Duodenal mucosa (tissue), 2 donors: ENCODE data around the gene BORCS5.

Source experiments
- H3K27ac ChIP-seq: one replicate; pipeline ENCODE4 v1.7.0; 2013; ENCODE audit warnings: low read depth, low read length
- H3K27me3 ChIP-seq, 2 donors: one replicate each; pipeline ENCODE4 v1.7.0; 2013; ENCODE audit warnings: low read length in 2 of 2, control low read depth in 1 of 2; ENCODE audit not compliant: insufficient read depth in 2 of 2, control insufficient read depth in 1 of 2
- H3K36me3 ChIP-seq, 2 donors: one replicate each; pipeline ENCODE4 v1.7.0; 2013; ENCODE audit warnings: low read length in 2 of 2, control low read depth in 1 of 2; ENCODE audit not compliant: insufficient read depth in 2 of 2, control insufficient read depth in 1 of 2
- H3K4me1 ChIP-seq, 2 donors: one replicate each; pipeline ENCODE4 v1.7.0; 2013; ENCODE audit warnings: low read length in 2 of 2, control low read depth in 1 of 2; ENCODE audit not compliant: insufficient read depth in 2 of 2, control insufficient read depth in 1 of 2
- H3K4me3 ChIP-seq, 2 donors: one replicate each; pipeline ENCODE4 v1.7.0; 2013; ENCODE audit warnings: low read length in 2 of 2, low read depth in 1 of 2
- H3K9ac ChIP-seq, 2 donors: one replicate each; pipeline ENCODE4 v1.7.0; 2013; ENCODE audit warnings: low read length in 2 of 2, low read depth in 1 of 2
- H3K9me3 ChIP-seq, 2 donors: one replicate each; pipeline ENCODE4 v1.7.0; 2013; ENCODE audit warnings: low read length in 2 of 2, control low read depth in 1 of 2; ENCODE audit not compliant: control insufficient read depth in 1 of 2

BORCS5 gene

GRCh38 chr12:12443431-12443878 is 86.6 kb downstream of the BORCS5 start:
- no peaks in the 10 kb centered on the region for H3K27me3 ChIP-seq
- H3K9ac ChIP-seq: peak overlapping the region in 1 of 2 donors; percentile 28
- no peak overlapping the region for H3K27ac ChIP-seq
- no peaks in the 10 kb centered on the region for H3K9me3 ChIP-seq
- H3K4me3 ChIP-seq: no peak overlapping the region
- H3K4me1 ChIP-seq: peaks cover 8 to 29% of the 10 kb centered on the region in 2 donors
- H3K36me3 ChIP-seq: no peaks in the 10 kb centered on the region

GRCh38 chr12:12445165-12445881 is 88.4 kb downstream of the BORCS5 start:
- H3K4me1 ChIP-seq: peaks cover 18 to 41% of the 10 kb centered on the region in 2 donors

DNA sequence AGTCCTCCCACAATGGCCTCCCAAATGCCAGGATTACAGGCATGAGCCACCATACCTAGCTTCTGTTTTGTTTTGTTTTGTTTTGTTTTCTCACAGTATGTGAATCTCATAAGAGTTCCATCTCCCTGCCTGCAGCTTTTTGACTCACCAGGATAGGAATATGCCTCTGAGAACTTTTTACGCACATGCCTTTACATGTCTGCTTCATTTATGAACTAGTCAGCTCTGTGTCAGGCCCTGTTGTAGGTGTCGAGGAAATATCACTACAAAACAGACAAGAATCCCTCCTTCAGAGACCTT is 89.0 kb downstream of the BORCS5 start:
- H3K4me1 ChIP-seq: peaks cover 19 to 44% of the 10 kb centered on the region in 2 donors
- H3K27ac ChIP-seq: no peak overlapping the region

More at GRCh38 chr12:12445165-12445881, 88.4 kb downstream of the BORCS5 start:
- Histone ChIP-seq H3K9ac (no peak overlapping the region), H3K36me3 (no peaks in the 10 kb centered on the region), H3K4me3 (no peak overlapping the region), H3K9me3 (no peaks in the 10 kb centered on the region), H3K27me3 (no peaks in the 10 kb centered on the region), H3K27ac (no peak overlapping the region)

GRCh38 chr12:12446786-12447185 is 89.9 kb downstream of the BORCS5 start:
- no peak overlapping the region for H3K27ac ChIP-seq
- H3K9ac ChIP-seq: no peak overlapping the region
- H3K36me3 ChIP-seq: no peaks in the 10 kb centered on the region
- H3K4me3 ChIP-seq: no peak overlapping the region
- H3K4me1 ChIP-seq: peaks cover 13 to 35% of the 10 kb centered on the region in 2 donors
- H3K27me3 ChIP-seq: no peaks in the 10 kb centered on the region
- no peaks in the 10 kb centered on the region for H3K9me3 ChIP-seq

More for the DNA sequence above, 89.0 kb downstream of the BORCS5 start:
- H3K27me3 ChIP-seq: no peaks in the 10 kb centered on the region
- H3K9me3 ChIP-seq: no peaks in the 10 kb centered on the region
- H3K36me3 ChIP-seq: no peaks in the 10 kb centered on the region
- H3K4me3 ChIP-seq: no peak overlapping the region
- no peak overlapping the region for H3K9ac ChIP-seq

GRCh38 chr12:12447236-12447635 is 90.4 kb downstream of the BORCS5 start:
- Histone ChIP-seq H3K27ac (no peak overlapping the region), H3K4me1 (peaks cover 13 to 35% of the 10 kb centered on the region in 2 donors), H3K9ac (no peak overlapping the region)

DNA sequence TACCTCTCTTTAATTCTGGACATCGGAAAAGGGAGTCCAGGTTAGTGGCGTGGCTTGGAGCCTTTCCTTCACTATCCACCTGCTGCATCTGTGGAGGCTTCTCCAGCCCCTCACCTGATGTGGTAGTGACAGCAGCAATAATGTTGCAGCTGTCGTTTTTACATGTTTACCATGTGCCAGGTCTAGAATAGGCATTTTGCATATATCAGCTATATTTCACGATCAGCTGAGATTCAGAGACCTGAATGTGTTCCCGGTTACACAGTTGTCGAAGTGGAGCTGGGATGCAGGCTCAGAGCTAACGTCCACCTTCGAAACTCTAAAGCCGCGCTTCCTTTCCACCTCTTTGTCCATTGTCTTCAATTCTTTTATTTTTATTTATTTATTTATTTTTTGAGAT is 91.0 kb downstream of the BORCS5 start:
- H3K4me1 ChIP-seq: peaks cover 13 to 29% of the 10 kb centered on the region in 2 donors
- H3K36me3 ChIP-seq: no peaks in the 10 kb centered on the region
- H3K9me3 ChIP-seq: no peaks in the 10 kb centered on the region
- H3K4me3 ChIP-seq: no peak overlapping the region
- no peaks in the 10 kb centered on the region for H3K27me3 ChIP-seq
- H3K9ac ChIP-seq: no peak overlapping the region
- no peak overlapping the region for H3K27ac ChIP-seq

More at GRCh38 chr12:12447236-12447635, 90.4 kb downstream of the BORCS5 start:
- Histone ChIP-seq H3K4me3 (no peak overlapping the region), H3K27me3 (no peaks in the 10 kb centered on the region), H3K36me3 (no peaks in the 10 kb centered on the region), H3K9me3 (no peaks in the 10 kb centered on the region)

DNA sequence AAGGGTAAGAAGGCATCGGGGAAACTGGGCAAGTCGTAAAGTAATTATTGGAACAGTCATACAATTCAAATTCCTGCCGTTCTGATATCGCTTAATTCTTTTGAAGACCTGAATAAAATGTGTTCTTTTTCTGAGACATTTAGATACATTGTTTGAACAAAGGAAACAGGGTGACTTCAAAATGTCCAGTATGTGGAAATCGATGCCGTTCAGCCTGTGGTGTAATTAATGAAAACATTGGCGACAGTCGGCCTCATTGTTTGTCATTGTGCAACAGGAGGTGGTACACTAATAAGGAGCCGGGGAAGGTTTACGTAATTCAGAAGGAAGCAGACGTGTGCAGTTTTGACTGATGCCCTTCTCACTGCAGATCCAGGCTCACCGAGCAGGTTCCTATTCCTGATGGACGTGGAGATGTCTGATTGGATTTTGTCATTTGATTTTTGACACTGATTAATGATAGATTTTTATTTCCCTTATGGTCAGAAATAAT is 92.7 kb downstream of the BORCS5 start:
- Histone ChIP-seq H3K9me3 (no peaks in the 10 kb centered on the region), H3K9ac (peak overlapping the region in 1 of 2 donors; percentile 7), H3K4me1 (peaks cover 13 to 16% of the 10 kb centered on the region in 2 donors), H3K27me3 (no peaks in the 10 kb centered on the region), H3K36me3 (no peaks in the 10 kb centered on the region), H3K27ac (no peak overlapping the region), H3K4me3 (peak overlapping the region in 1 of 2 donors; percentile 24)

DNA sequence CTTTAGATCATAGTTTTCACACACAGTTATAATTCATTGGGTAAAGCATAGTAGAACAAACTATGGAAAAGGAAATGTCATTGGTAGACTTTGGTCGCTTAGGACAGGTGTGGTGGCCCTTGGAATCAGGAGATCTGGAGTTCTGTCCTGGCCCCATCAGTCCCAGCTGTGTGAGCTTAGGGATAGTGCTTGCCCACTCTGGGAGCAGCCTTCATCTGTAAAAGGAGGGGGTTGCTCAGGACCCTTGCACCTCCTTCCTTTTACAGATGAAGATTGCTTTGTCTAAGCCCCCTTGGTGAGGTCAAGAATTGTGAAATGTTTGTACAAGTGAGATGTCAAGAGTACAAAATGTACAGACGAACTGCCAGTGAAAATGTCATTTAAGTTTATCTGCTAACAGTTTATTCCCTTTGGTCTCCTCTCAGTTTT is 93.2 kb downstream of the BORCS5 start:
- no peaks in the 10 kb centered on the region for H3K27me3 ChIP-seq
- no peak overlapping the region for H3K27ac ChIP-seq
- no peak overlapping the region for H3K9ac ChIP-seq
- H3K4me1 ChIP-seq: peaks cover 13 to 16% of the 10 kb centered on the region in 2 donors
- no peaks in the 10 kb centered on the region for H3K9me3 ChIP-seq
- no peaks in the 10 kb centered on the region for H3K36me3 ChIP-seq
- no peak overlapping the region for H3K4me3 ChIP-seq

GRCh38 chr12:12451098-12451497 is 94.2 kb downstream of the BORCS5 start:
- no peaks in the 10 kb centered on the region for H3K36me3 ChIP-seq
- H3K9me3 ChIP-seq: no peaks in the 10 kb centered on the region
- no peak overlapping the region for H3K4me3 ChIP-seq
- peaks cover 13 to 16% of the 10 kb centered on the region in 2 donors for H3K4me1 ChIP-seq
- H3K27me3 ChIP-seq: no peaks in the 10 kb centered on the region
- no peak overlapping the region for H3K9ac ChIP-seq
- no peak overlapping the region for H3K27ac ChIP-seq

GRCh38 chr12:12452326-12452902 is 95.5 kb downstream of the BORCS5 start:
- H3K27me3 ChIP-seq: no peaks in the 10 kb centered on the region
- H3K36me3 ChIP-seq: no peaks in the 10 kb centered on the region
- no peak overlapping the region for H3K9ac ChIP-seq
- H3K4me3 ChIP-seq: no peak overlapping the region
- H3K4me1 ChIP-seq: peaks cover 13 to 16% of the 10 kb centered on the region in 2 donors
- no peaks in the 10 kb centered on the region for H3K9me3 ChIP-seq
- H3K27ac ChIP-seq: no peak overlapping the region
